HG02973 (cell line): ENCODE results near the gene ERVMER34-1.
A peak's percentile ranks its signal among the peaks of the same experiment; 100 is the strongest.

Source experiments
- ATAC-seq: cut with Tn5 transposase; IDR thresholded peaks from one replicate; pipeline ENCODE4 v1.9.1; 2021; ENCODE audit warnings: moderate library complexity; ENCODE audit not compliant: unreplicated experiment

ERVMER34-1 gene

DNA sequence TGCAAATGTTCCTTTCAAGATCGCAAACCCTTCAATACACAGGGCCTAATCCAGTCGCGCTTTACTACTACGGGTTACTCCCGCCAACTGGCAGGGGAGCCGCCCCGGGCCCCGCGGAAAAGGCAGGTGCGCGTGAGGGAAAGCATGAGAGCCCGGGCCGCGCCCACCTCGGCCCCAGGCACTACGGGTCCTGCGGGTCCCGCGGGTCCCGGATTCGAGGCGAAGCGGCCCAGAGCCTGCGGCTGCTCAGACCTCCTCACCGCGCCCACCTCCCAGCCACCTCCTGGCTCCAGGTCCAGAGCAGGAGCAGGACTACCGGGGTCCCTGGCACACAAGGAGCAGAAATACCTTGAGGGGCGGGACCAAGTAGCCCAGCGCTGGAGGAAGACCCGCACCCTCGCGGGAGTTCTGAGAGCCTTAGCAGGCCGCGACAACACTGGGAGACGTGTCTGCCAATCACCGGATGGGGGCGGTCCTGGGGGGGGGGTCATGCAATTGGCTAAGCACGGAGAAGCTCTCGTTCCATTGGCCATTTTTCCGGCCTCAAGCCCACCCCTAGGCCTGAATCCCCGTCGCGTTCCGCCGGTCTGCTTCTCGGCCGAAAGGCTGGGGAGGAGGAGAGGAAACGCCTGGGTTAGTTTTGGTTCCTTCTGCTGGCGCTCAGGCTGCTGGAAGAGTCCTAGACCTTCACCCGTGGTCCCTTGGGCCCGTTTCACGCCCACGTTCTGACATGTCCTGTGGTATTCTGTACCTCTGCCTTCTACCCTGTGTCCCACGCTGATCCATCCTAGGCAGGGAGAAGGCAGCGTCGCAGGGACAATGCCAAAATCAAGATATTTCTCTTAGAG lies 29.0 kb downstream of the ERVMER34-1 start:
- peak; percentile 94 for ATAC-seq

DNA sequence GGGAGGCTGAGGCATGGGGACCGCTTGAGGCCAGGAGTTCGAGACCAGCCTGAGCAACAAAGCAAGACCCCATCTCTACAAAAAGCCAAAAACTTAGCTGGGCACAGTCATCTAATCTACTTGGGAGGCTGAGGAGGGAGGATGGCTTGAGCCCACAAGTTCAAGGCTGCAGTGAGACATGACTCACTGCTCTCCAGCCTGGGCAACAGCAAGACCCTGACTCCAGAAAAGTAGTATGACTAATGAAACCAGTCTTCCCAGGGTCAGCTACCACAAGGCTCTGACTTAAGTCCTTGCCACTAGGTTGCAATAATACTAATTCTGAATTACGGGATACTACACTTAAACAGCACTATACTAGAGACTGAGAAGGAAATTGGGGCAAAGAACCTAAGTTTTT lies 33.1 kb downstream of the ERVMER34-1 start:
- ATAC-seq = no peak

DNA sequence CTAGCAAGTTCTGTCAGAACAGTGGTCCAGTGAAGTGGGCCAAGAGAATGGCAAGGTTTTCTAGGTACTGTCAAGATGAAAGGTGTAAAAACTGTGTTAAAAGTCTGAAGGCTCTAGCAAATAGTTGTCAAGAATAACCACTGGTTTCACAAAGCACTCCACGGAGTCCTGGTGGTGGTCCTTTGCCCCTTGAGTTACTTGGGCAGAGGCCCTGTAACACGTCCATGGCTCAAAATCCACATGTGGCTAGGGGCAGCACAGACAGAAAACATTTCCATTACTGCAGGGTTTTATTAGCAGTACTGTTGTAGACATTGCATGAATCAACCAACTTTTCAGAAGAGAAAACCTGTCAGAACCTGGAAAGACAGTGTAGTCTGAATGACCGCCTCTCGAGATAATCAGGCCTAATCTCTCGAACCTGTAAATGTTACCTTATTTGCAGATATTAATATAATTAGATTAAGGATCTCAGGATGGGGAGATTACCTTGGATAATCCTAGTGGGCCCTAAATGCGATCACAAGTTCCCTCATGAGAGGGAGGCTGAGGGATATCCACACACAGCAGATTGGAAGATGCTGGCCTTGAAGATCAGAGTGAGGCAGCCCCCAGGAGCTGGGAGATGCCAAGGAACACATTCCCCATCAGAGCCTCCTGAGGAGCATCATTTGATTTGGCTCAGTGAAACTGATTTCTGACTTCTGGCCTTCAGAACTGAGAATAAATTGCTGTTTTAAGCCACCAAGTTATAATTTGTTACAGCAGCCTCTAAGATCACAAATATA lies 34.7 kb downstream of the ERVMER34-1 start:
- ATAC-seq = no peak

DNA sequence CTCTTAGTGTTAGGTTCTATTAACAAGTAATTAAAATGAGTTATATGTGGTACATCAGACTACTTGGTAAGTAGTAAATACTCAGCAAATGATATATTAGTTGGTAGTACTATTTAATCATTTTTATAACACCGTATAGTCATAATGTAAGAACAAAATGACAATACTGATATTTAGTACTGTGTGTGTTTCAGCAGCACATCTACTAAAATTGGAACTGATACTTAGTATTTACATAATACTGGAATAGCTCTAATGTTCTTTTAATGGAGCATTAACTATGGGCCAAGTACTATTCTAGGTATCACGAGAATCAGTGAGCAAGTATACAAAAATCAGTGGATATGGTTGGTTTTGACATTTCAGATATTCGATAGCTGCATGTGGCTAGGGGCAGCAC lies 35.3 kb downstream of the ERVMER34-1 start:
- no peak for ATAC-seq

GRCh38 chr4:52715255-52715897 lies 35.8 kb downstream of the ERVMER34-1 start:
- ATAC-seq = no peak

GRCh38 chr4:52714597-52715254 lies 36.5 kb downstream of the ERVMER34-1 start:
- no peak for ATAC-seq

- no peak for ATAC-seq
Observed at GRCh38 chr4:52713456-52713937, 37.7 kb downstream of the ERVMER34-1 start.

GRCh38 chr4:52712251-52713130 lies 38.7 kb downstream of the ERVMER34-1 start:
- peak; percentile 90 for ATAC-seq

DNA sequence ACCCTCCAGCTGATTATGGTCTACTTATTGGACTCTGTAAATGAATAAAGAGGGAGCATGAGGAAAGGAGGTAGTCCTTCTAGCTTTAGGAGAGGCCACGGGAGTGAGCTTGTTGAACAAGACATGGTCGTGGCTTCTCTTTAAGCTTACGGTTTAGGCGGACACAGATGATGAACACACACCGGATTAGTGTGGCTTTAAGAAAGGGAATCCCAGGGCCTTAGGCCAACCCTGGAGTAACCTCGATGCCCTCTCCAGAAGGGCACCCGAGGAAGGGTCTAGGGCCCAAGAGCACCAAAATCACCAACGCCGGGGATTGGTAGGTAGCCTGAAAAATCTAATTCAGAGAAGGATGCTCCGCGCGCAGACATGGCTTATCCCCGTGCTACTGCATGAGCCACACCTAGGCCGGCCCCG lies 39.4 kb downstream of the ERVMER34-1 start:
- peak; percentile 4 for ATAC-seq

DNA sequence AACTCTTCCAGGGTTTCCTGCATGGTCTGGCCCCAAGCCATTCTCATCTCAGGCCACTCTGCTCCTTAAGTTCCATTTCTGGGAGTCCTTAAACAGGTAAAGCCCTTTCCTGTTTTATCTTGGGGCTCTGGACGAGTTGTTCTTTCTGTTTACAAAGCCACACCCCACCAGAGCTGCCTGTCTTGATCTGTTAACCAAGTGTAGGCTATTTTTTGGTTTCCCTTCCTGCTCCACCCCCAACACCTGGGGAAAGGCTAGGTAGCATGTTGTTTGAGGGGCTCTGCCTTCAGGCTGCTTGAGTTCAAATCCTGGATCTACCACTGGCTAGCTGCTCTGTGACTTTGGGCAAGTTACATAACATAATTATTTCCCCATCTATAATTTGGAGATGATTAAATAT lies 40.0 kb downstream of the ERVMER34-1 start:
- no peak for ATAC-seq

- ATAC-seq = no peak
Observed at GRCh38 chr4:52709155-52709554, 42.1 kb downstream of the ERVMER34-1 start.

DNA sequence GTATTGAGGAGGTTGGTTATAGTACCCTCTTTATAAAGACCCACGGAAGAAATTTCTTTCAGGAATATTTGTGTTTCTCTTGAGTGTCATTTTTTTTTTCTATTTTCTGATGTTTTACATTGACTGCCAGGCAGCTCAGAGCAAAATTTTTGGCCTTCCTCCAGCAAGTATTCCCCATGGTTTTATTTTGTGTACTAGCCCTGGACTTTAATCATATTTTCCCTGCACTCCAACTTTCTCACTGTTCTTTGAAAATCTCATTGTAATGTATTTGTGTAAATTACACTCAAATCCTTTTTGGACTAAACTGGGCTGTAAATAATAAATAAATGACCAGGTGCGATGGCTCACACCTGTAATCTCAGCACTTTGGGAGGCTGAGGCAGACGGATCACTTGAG lies 46.6 kb downstream of the ERVMER34-1 start:
- no peak for ATAC-seq

DNA sequence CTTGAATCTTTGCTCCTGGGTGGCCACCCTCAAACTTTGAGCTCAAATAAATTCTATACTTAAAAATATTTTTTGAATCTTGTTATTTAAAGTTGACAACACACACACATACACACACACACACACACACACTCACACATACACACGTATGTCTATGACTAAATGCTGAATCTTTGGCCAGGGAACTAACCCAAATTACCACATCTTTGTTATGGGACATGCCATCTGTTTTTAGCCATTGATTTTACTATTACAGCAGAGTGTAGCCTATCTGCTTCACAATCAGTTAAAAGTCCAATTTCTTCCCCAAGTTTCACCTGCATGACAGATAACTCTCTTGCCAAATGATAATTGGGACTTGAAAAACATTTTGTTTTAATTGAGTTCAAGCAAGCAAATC lies 47.1 kb downstream of the ERVMER34-1 start:
- ATAC-seq = no peak

DNA sequence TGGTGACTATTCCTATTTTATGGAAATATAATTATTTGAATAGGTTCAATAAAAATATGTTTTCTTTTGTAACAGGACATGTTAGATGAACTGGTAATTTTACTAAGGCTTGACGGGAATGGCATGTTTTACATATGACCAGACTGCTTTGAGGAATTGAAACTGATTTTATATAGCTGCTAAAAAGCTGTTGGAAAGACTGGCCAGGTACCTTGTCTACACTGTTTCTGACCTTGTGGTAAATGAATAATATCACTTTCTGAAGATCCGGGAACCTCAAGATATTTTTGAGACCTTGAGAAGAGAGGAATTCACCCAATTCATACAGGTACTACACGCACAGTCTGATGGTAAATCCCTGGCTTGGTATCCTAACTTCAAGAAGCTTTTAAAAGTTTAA lies 50.0 kb downstream of the ERVMER34-1 start:
- ATAC-seq = peak; percentile 89

GRCh38 chr4:52694936-52695335 lies 56.3 kb downstream of the ERVMER34-1 start:
- no peak for ATAC-seq

GRCh38 chr4:52693492-52693891 lies 57.7 kb downstream of the ERVMER34-1 start:
- ATAC-seq = no peak
